G401 (cell line): ENCODE results near the gene NHP2. TPM values are rescaled to one million over a fixed set of nuclear protein-coding genes. Genes with fewer than 3 reads are reported as not detected.

Experiments
- DNase-seq: peaks from one replicate; pipeline ENCODE4 v3.0.0-alpha.2; 2015; ENCODE audit warnings: low spot score
- in situ Hi-C: cut with HindIII; loops from 2 replicates; pipeline ENCODE4 v1.10.0; 2016; ENCODE audit warnings: low sequenced_read_pairs, mixed read lengths
- total RNA-seq: library from RNA; depleted of rRNA; stranded (reverse); fragments of >200 nt; shearing (Covaris generic); gene quantifications from 2 replicates; pipeline ENCODE4 v1.2.3, GENCODE V29; 2014

The NHP2 gene
- total RNA-seq, 1 experiment from 2014 or later, result 288 TPM

DNA sequence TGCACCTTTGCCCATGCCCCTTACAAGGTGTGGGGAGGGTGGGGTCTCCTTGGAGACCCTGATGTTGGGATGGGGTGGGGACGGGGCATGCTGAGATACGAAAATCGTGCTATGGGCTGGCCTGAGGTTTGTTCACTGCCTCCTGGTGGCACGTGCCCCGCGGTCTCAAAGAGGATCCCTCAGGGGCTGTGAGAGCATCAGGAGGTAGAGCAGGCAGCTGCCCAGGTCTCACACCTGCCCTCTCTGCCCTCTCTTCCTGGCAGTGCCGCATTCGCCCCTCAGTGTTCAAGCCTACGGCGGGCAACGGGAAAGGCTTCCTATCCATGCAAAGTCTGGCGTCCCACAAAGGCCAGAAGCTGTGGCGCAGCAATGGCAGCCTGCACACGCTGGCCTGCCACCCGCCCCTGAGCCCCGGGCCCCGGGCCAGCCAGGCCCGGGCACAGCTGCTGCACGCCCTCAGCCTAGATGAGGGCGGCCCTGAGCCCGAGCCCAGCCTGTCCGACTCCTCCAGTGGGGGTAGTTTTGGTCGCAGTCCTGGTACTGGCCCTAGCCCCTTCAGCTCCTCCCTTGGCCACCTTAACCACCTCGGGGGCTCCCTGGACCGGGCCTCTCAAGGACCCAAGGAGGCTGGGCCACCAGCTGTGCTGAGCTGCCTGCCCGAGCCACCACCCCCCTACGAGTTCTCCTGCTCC, 33.6 kb downstream of the NHP2 start:
- DNase-seq, result no peak

DNA sequence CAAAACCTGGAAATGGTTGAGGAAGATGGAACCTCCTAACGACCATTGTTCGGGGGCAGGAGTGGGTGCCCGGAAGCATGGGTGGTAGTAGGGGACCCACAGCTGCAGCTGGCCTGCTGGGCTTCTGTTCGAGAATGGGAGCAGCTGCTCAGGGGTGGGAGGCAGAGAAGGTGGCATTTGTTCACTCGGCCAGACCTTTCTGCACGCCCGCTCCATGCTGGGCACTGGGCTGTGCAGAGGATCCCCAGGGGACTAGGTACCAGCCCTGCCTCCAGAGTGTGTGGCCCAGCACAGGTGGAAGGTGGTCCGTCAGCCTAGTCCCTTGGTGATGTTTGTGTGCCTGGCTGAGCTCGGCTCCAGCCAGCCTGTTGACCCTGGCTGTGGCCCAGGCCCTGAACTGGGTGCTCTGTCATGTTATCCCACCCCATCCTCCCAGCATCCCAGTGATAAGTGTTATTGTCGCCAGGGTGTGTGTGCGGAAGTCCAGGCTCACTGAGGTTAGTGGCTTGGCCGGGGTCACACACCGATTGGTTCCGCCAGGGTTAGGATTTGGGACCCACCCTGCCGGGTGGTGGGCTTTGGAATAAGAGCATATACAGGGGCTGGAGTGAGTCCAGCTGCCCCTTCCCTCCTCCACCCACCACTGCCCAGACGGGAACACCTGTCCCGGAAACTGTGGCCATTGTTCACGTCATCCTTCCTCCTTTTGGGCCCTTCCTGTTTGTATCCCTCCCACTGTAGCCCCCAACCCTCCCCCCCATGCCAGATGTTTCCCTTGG, 35.6 kb downstream of the NHP2 start:
- DNase-seq, result no peak
- in situ Hi-C loops, result no loop called here

More for the DNA sequence above, 33.6 kb downstream of the NHP2 start:
- in situ Hi-C loops, result no loop called here

DNA sequence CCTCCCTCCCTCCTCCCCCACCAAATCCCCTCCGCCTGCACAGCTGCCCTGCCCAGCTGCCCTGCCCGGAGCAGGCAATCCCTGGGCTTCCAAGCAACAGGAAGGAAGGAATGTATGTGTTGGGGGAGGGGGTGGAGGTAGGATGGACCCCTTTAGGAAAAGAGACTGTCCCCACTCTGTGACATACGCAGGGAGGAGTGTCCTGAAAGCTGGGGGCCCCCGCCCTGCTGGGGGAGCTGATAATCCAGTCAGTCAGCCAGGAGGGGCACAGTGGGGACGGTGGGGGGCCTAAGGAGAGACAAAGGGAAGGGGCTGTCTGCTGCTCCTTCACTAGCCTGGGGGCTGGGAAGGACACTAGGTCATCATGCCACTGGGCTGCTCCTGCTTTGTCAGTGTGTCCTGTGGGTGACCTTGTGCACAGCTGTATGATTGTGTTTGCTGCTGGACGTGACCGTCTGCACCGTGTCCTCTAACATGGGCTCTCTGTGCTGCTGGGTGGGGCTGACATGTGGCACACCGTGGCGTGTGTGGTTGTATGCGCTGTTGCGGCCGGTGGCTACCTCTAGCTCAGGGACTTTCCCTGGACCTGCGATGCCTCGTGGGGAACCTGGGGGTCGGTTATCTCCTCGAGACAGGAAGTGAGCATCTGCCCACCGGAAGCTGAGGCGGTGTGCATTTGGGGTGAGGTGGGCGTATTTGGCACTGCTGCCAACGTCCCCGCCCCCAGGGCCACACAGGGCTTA, 37.4 kb downstream of the NHP2 start:
- in situ Hi-C loops, result no loop called here
- no peak for DNase-seq

DNA sequence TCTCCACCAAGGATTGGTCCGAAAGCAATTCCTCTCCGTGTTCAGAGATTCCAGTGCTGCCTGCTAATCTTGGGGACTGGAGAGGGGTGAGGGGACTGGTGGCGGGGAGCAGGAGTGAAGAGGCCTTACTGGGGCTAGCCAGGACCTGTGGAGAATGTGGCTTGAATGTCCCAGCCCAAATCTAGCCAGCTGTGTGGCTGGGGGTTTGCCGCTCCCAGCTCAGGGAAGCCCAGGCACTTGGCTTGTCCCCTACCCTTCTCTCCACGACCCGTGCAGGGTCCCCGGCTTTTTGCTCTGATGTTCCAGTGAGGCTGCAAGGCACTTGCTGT, 37.9 kb downstream of the NHP2 start:
- in situ Hi-C loops, result no loop called here
- no peak for DNase-seq

DNA sequence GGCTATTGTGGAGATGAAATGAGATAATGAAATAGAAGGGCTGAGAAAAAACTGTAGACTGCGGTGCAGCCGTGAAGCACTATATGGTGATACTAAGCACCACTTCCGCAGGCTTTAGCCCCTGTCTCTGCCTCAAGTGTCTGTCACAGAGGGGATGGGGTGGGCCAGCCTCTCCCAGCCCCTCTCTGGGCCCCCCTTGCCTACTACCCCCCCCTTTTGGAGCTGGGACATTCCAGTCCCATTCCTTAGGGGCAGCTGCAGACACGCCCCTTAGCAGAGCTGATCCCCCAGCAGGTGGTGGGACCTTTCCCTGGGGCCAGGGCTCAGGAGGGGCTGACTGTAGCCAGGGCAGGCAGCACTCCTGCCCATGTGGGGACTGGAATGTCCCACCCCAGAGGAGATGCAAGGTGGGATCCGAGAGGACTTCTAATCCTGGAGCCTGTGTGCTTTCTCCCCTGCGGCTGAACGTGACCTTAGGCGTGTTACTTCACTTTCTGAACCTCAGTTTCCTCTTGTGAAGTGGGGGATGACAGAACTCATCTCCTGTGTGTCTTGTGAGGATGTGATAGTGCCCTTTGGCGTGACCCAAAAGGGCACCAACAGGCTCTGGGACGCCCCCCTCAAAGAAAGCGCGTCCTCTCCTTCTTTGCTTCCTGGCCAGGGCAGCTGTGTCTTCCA, 38.4 kb downstream of the NHP2 start:
- in situ Hi-C loops, result no loop called here
- no peak for DNase-seq

DNA sequence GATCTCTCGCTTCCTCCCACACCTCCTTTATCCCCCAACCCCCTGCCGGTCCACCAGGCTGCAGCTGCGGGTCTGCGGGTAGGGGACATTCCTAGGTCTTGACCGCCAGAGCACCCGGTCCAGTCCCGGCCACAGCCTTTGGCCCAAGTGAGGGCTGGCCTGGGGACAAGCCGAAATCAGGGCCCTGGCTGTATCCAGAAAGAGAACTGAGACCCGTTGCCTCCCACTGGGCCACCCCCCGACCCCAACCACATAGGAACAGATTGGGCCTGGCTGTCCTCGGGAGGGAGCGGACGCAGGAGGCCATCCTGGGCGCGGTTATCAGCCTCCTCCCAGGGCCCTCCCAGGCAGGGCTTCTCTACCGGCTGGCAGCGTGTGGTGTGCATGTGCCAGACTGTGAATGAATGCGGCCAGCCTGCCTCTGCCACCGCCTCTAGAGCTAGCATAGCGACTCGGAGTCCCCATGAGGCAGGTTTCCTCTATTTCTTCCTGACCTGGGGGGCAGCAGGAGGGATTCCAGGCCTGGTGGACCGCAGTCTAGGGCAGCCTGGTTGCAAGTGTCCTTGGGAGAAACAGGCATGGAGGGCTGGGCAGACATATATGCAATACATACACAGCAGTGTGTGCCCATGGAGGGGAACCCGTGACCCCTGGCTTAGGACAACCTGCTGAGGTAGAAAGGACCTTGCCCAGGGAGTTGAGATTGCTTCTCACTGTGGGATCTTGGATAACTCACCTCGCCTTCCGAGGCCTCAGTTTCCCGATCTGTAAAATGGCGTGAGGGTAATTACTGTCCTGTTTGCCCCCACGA, 39.2 kb downstream of the NHP2 start:
- peak; percentile 53 for DNase-seq
- in situ Hi-C loops, result no loop called here

DNA sequence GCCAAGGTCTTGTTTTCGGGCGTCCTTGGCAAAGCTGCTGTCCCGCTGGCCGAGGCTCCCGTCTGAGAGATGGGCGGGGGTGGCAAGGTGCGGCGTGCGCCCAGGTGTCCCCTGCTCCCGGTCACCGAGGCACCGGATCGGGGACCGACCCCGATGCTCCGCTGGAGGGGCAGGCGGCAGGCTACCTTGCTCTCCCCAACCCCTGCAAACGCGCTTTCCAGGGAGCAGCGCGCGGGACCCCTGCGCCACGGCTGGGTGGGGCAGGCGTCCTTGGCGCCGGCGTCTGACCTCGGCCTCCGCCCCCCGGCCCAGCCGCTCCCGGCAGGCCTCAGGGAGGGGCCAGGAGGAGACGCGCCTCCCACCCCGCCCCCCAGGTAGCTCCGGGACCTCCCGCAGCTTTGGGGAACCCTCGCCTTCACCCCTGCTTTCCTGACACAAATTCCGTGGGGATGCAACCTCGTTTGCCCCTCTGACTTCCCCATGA, 39.8 kb downstream of the NHP2 start:
- in situ Hi-C loops, result no loop called here
- DNase-seq, result no peak

DNA sequence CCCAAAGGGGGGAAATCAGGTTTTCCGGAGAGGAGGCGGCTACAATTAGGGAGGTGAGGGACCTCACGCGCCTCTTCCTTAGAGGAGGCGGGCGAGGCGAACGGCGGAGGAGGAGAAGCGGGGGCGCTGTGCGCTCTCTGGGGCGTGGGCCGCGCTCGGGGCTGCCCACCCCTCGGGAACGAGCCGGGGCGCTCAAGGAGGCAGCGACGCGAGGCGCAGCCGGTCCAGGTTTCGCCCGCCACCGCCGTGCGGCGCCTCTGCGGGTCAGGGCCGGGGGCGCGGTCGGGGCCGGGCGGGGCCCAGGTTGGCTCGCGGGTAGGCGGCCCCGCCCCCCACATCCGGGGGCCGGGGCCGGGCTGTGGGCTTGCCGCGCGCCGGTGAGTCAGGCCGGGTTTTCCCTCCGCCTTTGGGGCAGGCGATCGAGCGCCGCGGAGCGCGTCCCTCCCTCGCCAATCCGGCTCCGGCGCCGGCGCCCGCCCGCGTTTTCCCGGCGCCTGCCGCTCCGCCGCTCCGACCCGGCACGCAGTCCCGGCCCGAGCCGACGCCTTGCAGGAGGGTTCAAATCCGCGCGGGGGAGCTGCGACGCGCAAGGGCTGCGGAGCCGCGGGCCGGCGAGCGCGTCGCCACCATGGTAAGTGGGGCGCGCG, 40.4 kb downstream of the NHP2 start, which contains the start of gene N4BP3:
TSS of gene N4BP3 (plus strand) at position 392 of the 647 bp plus-strand sequence. CDS start 6,052 bp downstream, outside the sequence.
- in situ Hi-C loops, result no loop called here
- peak; percentile 31 for DNase-seq

DNA sequence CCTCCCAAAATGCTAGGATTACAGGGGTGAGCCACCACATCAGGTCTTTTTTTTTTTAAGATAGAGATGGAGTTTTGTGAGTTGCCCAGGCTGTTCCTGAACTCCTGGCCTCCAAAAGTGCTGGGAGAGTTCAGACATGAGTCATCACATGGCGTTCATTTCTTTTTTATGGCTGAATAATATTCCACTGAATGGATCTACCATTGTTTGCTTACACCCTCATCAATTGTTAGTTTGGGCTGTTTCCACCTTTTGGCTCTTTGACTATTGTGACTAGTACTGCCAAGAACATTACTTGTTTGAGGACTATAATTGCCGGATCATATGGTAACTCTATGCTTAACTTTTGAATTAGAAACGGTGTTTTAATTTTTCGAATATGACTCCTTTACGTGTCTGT, 41.1 kb downstream of the NHP2 start:
- in situ Hi-C loops, result no loop called here
- DNase-seq, result no peak

DNA sequence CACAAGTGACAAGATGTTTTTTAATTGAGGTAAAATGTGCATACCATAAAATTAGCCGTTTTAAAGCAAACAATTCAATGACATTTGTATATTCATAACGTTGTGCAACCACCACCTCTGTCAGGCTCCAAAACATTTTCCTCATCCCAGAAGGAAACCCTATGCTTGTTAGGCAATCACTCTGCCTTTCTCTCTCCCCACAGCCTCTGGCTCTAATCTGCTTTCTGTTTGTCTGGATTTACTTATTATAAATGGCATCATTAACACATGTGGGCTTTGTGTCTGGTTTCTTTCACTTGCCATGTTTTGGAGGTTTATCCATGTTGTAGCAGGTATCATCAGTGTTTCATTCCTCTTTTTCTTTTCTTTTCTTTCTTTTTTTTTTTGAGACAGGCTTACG, 41.8 kb downstream of the NHP2 start:
- no peak for DNase-seq
- in situ Hi-C loops, result no loop called here

DNA sequence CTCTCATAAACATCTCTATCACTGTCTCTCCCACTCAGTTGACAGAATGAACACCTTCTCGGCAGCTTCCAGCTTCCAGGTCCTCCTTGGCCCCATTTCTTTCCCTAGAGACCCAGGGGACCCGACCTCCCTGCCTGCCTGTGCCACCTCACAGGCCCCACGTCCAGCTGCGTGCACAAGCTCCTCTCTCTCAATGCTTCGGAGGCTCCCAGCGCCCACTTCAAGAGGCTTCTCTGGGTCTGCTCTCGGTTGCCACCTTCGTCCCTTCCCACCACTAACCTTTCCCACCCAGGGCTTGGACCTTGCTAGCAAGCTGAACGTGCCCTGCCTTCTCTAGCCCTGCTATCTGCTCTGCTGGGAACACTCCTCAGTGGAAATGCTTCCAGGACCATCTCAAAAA, 43.2 kb downstream of the NHP2 start:
- no peak for DNase-seq
- in situ Hi-C loops, result no loop called here

DNA sequence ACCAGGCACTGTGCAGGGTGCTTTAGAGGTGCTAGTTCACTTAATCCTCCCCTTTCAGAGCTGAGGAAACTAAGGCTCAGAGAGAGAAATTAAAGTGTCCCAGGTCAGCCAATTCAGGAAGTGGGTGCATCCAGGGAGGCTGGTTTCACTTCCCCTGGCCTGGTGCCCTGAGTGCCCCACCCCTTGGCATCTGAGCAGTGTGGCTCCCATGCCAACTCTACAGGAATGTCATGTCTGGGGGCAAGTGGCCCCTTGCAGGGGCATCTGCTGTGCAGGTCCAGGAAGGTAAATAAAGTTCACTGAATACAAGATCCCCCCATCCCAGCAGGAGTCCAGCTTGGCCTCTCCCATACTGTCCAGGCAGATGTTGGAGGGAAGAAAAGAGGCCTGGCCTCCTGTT, 44.7 kb downstream of the NHP2 start:
- no peak for DNase-seq
- in situ Hi-C loops, result no loop called here

DNA sequence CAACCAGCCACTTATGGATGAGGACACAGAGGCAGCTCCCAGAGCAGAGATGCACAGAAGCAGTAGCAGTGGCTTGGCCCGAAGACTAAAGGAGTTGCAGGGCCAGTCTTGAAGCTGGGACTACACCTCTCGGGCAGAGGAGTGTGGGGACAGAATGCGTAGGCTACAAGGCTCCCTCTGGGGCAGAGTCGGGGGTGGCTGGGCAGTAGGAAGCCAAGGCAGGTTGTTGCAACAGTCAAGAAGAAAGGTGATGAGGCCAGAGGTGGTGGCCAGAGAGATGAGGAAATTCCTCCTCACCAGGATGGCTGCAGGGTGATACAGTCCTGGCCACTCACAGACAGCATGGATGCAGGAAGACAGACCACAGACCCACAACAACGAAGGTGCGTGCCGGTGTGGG, 45.2 kb downstream of the NHP2 start:
- no peak for DNase-seq
- in situ Hi-C loops, result no loop called here

DNA sequence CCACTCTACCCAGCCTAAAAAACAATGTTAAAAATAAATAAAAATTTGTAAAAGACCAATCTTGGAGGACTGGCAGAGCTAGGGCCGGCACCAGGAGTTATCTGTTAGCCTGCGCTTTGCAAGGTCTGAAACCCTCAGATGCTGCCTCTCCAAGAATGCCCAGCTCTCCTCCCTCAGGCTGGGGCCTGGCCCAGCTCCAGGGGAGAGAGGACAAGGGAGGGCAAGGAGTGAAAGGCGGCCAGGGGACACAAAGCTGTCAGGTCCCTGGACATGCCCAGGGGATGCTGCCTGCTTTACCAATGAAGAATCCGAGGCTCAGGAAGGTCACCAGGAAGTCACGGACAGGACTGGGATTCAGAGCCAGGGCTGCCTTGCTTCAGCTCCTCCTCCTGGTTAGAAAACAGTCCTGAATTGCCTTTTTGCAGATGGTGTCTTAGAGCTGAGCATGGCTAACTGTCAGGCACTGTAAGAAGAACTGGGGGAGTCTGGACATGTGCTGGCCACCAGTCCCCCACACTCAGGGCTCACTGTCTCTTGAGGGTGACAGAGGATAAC, 45.9 kb downstream of the NHP2 start:
- in situ Hi-C loops, result no loop called here

DNA sequence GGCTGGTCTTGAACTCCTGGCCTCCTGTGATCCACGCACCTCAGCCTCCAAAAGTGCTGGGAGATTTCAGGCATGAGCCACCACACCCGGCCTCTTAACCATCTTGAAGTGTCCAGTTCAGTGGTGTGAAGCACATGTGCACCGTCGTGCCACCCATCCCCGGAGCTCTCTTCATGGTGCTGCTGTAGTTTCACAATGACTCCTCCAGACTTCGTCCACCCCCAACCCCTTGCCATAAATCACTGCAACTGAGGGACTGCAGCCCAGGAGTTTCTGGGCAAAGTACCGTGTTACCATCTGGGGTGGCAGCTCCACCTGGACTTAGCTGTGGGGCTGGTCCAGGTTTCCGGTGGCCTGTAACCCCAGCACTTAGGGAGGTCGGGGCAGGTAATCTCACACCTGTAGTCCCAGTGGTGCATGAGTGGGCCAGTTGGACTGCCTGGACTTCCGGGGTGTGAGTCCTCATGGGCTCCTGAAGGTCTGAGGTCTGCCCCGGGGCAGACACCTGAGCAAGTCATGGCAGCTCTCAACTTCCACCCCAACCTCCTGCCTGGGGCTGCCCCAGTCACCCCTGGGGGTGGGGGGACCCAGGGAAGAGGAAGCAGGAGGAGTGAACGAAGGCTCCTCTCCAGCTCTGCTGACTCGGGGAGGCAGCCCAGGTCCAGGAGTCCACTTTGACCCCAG, 47.0 kb downstream of the NHP2 start:
- in situ Hi-C loops, result no loop called here
- no peak for DNase-seq

More for the DNA sequence above, 45.9 kb downstream of the NHP2 start:
- DNase-seq, result no peak

DNA sequence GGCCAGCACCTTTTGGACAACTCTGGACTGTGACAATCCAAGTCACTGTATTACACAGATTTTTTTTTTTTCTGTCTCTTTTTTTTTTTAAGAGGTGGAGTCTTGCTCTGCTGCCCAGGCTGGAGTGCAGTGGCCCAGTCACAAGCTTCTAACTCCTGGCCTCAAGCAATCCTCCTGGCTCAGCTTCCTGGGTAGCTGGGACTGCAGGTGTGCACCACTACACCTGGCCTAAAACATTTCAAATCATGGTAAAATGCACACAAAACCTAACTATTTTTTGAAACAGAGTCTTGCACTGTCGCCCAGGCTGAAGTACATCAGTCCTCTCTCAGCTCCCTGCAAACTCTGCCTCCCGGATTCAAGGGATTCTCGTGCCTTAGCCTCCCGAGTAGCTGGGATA, 47.6 kb downstream of the NHP2 start:
- in situ Hi-C loops, result no loop called here
- DNase-seq, result no peak

DNA sequence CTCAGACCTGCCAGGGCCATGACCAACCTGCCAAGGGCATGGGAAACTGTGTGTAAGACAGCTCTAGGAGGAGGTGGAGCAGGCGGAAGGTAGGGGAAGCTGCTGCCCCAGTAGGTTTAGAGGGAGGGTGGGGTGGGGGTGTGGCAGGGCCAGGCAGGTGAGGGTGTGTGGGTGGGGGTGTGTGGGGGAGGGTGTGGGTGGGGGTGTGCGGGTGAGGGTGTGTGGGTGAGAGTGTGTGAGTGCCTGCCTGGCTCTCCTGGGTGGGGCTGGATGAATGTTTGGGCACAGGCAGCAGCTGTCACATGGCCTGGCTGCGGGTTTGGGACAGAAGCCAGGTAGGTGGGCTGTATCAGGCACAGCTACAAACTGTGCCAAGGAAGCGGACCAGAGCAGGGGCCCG, 49.2 kb downstream of the NHP2 start:
- in situ Hi-C loops, result no loop called here

More for the DNA sequence above, 49.2 kb downstream of the NHP2 start:
- DNase-seq, result no peak
